NCI-H1092 treated with DMSO at 0.1 percent for 48 hours (cell line): ENCODE measurements around the gene MTTP.
"Not testable (repeated sequence)": the region's sequence is repeated elsewhere in the genome, so short reads cannot be mapped to it uniquely, and the experiment has no call there.

Experiments
- DNase-seq: peaks from one replicate; lab custom pipeline; 2025; lab: John Stamatoyannopoulos, UW

MTTP gene

GRCh38 chr4:99574530-99575324 lies at the start of gene MTTP:
Gene MTTP, plus strand, starts transcription at chr4:99574824. Its CDS starts 86 bp downstream, at chr4:99574910.
- DNase-seq = no peak

- DNase-seq = no peak
Measured at GRCh38 chr4:99529228-99529627, 45.4 kb upstream of the MTTP start.

DNA sequence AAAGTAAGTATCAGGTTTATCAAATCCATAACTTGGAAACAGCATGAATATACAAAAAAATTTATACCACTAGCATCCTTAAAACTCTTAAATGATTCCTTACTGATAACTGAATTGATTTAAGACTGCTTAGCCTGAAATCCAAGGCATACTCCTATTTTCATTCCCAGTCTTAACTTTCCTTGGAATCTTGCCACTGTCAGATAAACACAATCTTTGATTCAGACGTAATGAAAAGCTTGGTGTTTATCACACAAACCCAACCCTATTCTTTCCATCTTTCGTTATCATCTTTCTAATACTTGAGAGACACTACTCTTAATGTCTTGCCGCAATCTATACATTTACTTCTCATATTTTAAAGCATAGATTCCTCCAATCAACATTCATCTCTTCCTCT lies 44.7 kb upstream of the MTTP start:
- DNase-seq = no peak

DNA sequence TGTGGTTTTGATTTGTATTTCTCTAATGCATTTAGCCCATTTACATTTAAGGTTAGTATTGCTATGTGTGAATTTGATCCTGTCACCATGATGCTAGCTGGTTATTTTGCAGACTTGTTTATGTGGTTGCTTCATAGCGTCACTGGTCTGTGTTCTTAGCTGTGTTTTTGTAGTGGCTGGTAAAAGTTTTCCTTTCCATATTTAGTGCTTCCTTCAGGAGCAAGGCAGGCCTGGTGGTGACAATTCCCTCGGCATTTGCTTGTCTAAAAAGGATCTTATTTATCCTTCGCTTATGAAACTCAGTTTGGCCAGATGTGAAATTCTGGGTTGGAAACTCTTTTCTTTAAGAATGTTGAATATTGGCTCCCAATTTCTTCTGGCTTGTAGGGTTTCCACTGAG lies 39.9 kb upstream of the MTTP start:
- DNase-seq = not testable (repeated sequence)

GRCh38 chr4:99536271-99536670 lies 38.4 kb upstream of the MTTP start:
- no peak for DNase-seq

- no peak for DNase-seq
Measured at GRCh38 chr4:99536848-99537247, 37.8 kb upstream of the MTTP start.

GRCh38 chr4:99537674-99538073 lies 37.0 kb upstream of the MTTP start:
- no peak for DNase-seq

GRCh38 chr4:99540277-99540939 lies 34.2 kb upstream of the MTTP start:
- no peak for DNase-seq

DNA sequence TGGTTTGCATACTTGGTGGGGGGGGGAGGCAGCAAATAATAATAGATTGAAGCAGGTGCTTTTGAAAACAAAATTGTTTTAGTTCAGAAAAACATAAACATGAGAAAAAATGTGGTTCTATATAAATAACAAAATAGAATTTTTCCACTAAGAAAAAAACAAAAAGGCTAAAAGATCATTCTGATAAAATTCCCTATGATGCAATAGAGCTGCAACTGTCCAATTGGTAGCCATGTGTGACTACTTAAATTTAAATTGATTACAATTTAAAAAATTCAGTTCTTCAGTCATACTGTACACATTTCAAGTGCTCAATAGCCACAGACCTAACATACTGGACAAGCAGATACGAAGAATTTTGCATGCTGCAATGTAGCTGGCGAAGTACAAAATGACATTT lies 21.8 kb upstream of the MTTP start:
- no peak for DNase-seq

DNA sequence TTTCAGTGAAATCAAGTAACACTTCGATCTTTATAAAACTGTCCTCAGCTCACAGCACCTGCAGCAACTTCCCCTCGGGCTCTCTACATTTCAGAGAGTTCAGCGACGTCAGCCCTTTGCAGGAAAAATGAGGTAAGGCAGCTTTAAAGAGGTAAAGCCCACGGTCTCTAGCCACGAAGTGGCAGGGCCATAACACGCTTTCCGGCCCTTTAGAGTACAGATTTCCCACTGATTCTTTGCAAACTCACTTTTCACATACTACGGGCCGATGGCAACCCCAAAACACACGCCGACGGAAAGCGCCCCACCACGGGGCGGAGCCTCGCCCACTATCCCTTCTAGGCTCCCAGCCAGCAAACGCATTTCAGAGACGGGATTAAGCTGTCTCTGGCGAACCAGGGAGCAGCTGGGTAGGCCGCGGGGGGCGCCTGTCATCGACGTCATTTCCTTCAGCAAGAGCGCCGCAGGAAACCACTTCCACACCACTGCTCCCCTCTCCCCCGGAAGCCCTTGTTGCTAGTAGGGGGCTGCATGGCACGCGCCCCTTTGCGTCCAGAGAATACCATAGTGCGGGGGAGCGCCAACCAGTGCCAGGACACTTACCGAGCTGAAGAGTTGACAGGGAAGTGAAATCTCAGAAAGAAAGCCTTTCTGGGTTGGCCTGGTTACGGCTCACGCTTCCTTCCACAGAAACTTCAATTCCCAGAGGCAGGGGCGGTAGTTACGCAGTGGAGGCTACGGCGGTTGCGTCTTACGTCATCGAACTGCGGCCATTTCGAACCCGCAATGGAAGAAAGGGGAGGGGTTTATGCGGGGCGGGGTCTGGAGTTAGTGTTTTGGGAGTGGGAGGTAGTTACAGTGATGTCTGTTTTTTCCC lies 11.1 kb upstream of the MTTP start, which contains the start of gene TRMT10A:
Gene TRMT10A (minus strand): TSS at position 730 of the 877 bp plus-strand sequence. CDS start 4,701 bp downstream, outside the sequence.
- peak; percentile 99 for DNase-seq

DNA sequence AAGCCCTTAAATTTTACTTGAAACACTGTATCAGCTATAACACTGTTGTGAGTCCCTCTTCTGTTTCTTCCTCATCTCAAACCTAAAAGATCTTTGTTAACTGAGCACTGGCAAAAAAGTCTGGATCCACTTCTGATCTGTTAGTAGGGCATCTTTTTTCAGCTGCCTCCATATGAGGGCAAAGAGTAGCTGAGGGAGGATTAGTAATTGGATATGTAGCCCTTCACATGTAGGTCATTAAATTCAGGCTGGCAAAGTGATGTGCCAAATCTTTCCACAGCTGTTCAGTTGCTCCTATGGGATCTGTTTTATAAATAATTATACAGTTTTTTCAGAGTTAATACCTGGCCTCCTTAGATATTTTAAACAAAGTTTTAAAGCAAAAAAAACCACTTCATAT lies 9.7 kb upstream of the MTTP start:
- DNase-seq = peak; percentile 42

- DNase-seq = no peak
Measured at GRCh38 chr4:99571883-99572282, 2.7 kb upstream of the MTTP start.

- DNase-seq = no peak
Measured at GRCh38 chr4:99572527-99573240, 1.9 kb upstream of the MTTP start.

DNA sequence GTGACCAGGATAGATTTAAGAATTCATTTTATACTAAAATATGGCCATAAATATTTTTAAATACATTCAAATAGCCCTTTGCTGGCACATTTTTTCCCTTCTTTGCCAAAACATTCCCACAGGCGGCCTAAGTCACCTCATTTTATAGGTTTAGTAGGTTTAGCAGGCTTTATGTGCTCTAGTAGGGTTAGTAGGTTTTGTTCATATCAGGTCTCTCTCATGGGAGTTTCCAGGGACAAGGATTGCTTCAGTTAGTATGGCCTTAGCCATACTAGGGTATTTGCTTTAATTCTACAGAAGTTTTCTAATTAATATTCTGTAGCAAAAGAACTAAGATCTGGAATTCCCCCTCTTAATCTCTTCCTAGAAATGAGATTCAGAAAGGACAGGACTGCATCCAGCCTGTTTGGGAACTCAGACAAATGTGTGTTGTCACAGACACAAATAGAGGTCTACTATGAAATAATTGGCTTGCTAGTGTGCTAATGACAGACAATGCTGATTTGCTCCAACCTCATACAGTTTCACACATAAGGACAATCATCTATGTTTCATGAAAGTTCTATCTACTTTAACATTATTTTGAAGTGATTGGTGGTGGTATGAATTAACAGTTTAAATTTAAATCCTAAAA lies 772 bp upstream of the MTTP start:
- DNase-seq = no peak

- no peak for DNase-seq
Measured at GRCh38 chr4:99578714-99579113, 4.1 kb downstream of the MTTP start.

DNA sequence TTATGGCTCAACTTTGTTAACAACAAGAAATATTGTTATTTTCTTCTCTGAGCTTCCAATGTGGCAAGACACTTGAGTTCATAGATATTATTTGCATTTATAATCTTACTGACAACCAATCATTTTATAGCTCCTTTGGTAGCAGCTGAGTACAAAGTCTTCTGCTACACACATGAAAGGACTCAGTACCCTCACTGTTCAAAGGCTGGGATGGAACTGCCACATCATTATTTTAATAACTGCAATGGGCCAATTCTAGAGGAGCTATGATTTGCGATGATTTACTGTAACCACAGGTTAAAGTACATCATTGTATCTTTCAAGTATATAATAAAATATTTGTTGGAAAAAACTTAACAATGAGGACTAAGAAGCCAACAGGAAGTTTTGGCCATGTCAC lies 10.9 kb downstream of the MTTP start:
- DNase-seq = no peak

DNA sequence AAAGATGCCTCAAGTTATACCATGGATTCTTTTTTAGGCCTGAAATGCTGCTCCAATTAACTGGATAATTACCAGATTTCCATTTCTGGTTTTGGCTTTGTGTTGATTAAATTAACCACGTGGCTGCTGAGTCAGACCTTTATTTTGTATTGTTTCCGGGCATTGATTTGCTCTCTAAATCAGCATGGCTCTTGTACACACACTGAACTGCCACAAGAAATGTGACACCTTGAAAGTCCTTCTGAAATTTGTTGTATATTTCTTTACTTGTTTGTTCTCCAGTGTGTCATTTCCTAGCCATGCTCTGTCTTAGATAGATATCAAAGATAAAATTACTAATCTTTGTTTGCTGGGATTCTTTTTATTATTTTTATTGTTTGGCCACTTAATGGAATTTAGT lies 11.7 kb downstream of the MTTP start:
- no peak for DNase-seq

- no peak for DNase-seq
Measured at GRCh38 chr4:99586797-99587196, 12.2 kb downstream of the MTTP start.

- DNase-seq = no peak
Measured at GRCh38 chr4:99587309-99587708, 12.7 kb downstream of the MTTP start.

DNA sequence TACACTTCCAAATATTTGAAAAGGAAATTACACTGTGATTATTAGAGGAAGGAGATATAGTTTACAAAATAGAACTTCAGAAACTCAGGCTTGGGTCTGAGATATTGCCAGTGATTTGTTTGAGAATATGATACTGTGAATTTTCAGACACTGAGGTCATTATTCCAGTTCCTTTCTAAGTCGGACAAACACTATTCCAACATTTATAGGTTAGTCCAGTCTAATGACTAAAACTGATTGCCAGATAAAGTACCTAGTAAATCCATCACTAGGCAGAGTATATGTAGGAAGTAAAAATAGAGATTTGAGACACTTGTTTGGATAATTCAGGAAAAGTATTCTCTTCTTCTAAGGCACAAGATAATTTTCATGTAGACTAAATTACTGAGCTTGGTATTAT lies 13.2 kb downstream of the MTTP start:
- no peak for DNase-seq

- no peak for DNase-seq
Measured at GRCh38 chr4:99591757-99592156, 17.1 kb downstream of the MTTP start.
